ENCODE data around the gene NKX1-1. TPM values are rescaled to one million over a fixed set of nuclear protein-coding genes. Genes with fewer than 3 reads are reported as not detected.

NKX1-1 gene
- total RNA-seq, 4 donors from 2014 or later = not detected

- DNase-seq (ENCODE audit: low spot score in 2 of 2) = peak in 1 of 2 donors; percentile 50
- TF ChIP-seq EP300 (IDR thresholded peaks at IDR 0.05) = no peak
- TF ChIP-seq CTCF (IDR thresholded peaks at IDR 0.05) = no peak
- no peak for TF ChIP-seq POLR2A (IDR thresholded peaks at IDR 0.05)
- no peak for TF ChIP-seq POLR2AphosphoS5 (IDR thresholded peaks at IDR 0.05)
- Histone ChIP-seq H3K4me3 (no peak overlapping the region), H3K4me1 (no peaks in the 10 kb centered on the region), H3K27ac (no peak overlapping the region), H3K9me3 (no peaks in the 10 kb centered on the region), H3K27me3 (no peaks in the 10 kb centered on the region), H3K36me3 (peaks cover 72% of the 10 kb centered on the region)
- 98% methylated on average over 23 of the region's 24 CpGs for WGBS
These were observed 24.2 kb downstream of the NKX1-1 start for GRCh38 chr4:1381944-1382541.

- Histone ChIP-seq H3K36me3 (peaks cover 72% of the 10 kb centered on the region), H3K4me3 (no peak overlapping the region), H3K27ac (no peak overlapping the region), H3K4me1 (no peaks in the 10 kb centered on the region), H3K9me3 (no peaks in the 10 kb centered on the region), H3K27me3 (no peaks in the 10 kb centered on the region)
- WGBS = 88% methylated on average over 9 of the region's 12 CpGs
- peak in 1 of 2 donors; percentile 45 for DNase-seq (ENCODE audit: low spot score in 2 of 2)
- TF ChIP-seq POLR2A (IDR thresholded peaks at IDR 0.05) = no peak
- TF ChIP-seq EP300 (IDR thresholded peaks at IDR 0.05) = no peak
- no peak for TF ChIP-seq POLR2AphosphoS5 (IDR thresholded peaks at IDR 0.05)
- no peak for TF ChIP-seq CTCF (IDR thresholded peaks at IDR 0.05)
These were observed 25.0 kb downstream of the NKX1-1 start for GRCh38 chr4:1381181-1381621.

- Histone ChIP-seq H3K36me3 (peaks cover 72% of the 10 kb centered on the region), H3K4me3 (no peak overlapping the region), H3K4me1 (no peaks in the 10 kb centered on the region), H3K27me3 (no peaks in the 10 kb centered on the region), H3K27ac (no peak overlapping the region), H3K9me3 (no peaks in the 10 kb centered on the region)
- TF ChIP-seq EP300 (IDR thresholded peaks at IDR 0.05) (no peak), POLR2A (IDR thresholded peaks at IDR 0.05) (no peak), POLR2AphosphoS5 (IDR thresholded peaks at IDR 0.05) (no peak), CTCF (IDR thresholded peaks at IDR 0.05) (no peak)
- 84% methylated on average over 11 of the region's 36 CpGs for WGBS
- DNase-seq (ENCODE audit: low spot score in 2 of 2) = peak in 1 of 2 donors; percentile 49
These were observed 25.7 kb downstream of the NKX1-1 start for GRCh38 chr4:1380368-1381151.

- no peaks in the 10 kb centered on the region for H3K9me3 ChIP-seq
- H3K4me1 ChIP-seq = no peaks in the 10 kb centered on the region
- H3K27me3 ChIP-seq = no peaks in the 10 kb centered on the region
- TF ChIP-seq EP300 (IDR thresholded peaks at IDR 0.05) (no peak), POLR2AphosphoS5 (IDR thresholded peaks at IDR 0.05) (no peak), POLR2A (IDR thresholded peaks at IDR 0.05) (no peak), CTCF (IDR thresholded peaks at IDR 0.05) (no peak)
- H3K36me3 ChIP-seq = peaks cover 72% of the 10 kb centered on the region
- H3K4me3 ChIP-seq = no peak overlapping the region
- DNase-seq (ENCODE audit: low spot score in 2 of 2) = peak in 1 of 2 donors; percentile 59
- no CpG with 5 or more reads among the region's 31 CpGs for WGBS
- H3K27ac ChIP-seq = no peak overlapping the region
These were observed 26.4 kb downstream of the NKX1-1 start for GRCh38 chr4:1379801-1380331.

- WGBS = 92% methylated on average over 15 of the region's 27 CpGs
- H3K4me1 ChIP-seq = no peaks in the 10 kb centered on the region
- no peak for TF ChIP-seq EP300 (IDR thresholded peaks at IDR 0.05)
- TF ChIP-seq POLR2A (IDR thresholded peaks at IDR 0.05) = no peak
- TF ChIP-seq POLR2AphosphoS5 (IDR thresholded peaks at IDR 0.05) = no peak
- no peak for TF ChIP-seq CTCF (IDR thresholded peaks at IDR 0.05)
- H3K9me3 ChIP-seq = no peaks in the 10 kb centered on the region
- DNase-seq (ENCODE audit: low spot score in 2 of 2) = no peak
- H3K36me3 ChIP-seq = peaks cover 72% of the 10 kb centered on the region
- H3K27ac ChIP-seq = no peak overlapping the region
- no peaks in the 10 kb centered on the region for H3K27me3 ChIP-seq
- no peak overlapping the region for H3K4me3 ChIP-seq
These were observed 26.9 kb downstream of the NKX1-1 start for GRCh38 chr4:1379351-1379781.

Measured in suprapubic skin (tissue), 4 donors.